ENCODE measurements around the gene AK5. TPM values are rescaled to one million over a fixed set of nuclear protein-coding genes. Genes with fewer than 3 reads are reported as not detected.

The AK5 gene
- total and polyA plus RNA-seq, 2 experiments from 2014 or later: 8.8 to 12.2 TPM

GRCh38 chr1:77560741-77561140, 278.9 kb downstream of the AK5 start:
- Mint-ChIP-seq H3K27me3 (ENCODE audit: insufficient read depth, low read depth, poor library complexity) (peaks cover 4% of the 10 kb centered on the region), H3K4me1 (peaks cover 3% of the 10 kb centered on the region; the same call in 2 of the 3 replicates), H3K27ac (no peak overlapping the region), H3K4me3 (no peak overlapping the region), H3K36me3 (ENCODE audit: low read depth) (peaks cover 6% of the 10 kb centered on the region), H3K9me3 (no peaks in the 10 kb centered on the region)
- Histone ChIP-seq H3K4me3 (no peak overlapping the region), H3K79me2 (replicated peaks; ENCODE audit: insufficient read depth) (no peaks in the 10 kb centered on the region), H3K4me1 (ENCODE audit: insufficient read depth) (no peaks in the 10 kb centered on the region), H3F3A (replicated peaks; ENCODE audit: low read depth) (no peaks in the 10 kb centered on the region), H3K4me2 (no peak overlapping the region), H3K27ac (ENCODE audit: low read depth) (no peak overlapping the region), H3K9me2 (ENCODE audit: insufficient read depth) (no peaks in the 10 kb centered on the region), H3K36me3 (ENCODE audit: insufficient read depth) (peaks cover 10% of the 10 kb centered on the region; the same call in 1 of the 2 replicates), H2AFZ (no peak overlapping the region), H3K27me3 (ENCODE audit: insufficient read depth) (no peaks in the 10 kb centered on the region), H4K20me1 (replicated peaks; ENCODE audit: insufficient read depth) (no peaks in the 10 kb centered on the region; the same call in 1 of the 2 replicates)
- ATAC-seq: no peak
- no peak for DNase-seq (ENCODE audit: low spot score)
- TF ChIP-seq ZNF462 (CRISPR knock-in tag; IDR thresholded peaks at IDR 0.05) (no peak), REST (IDR thresholded peaks at IDR 0.05; ENCODE audit: unreplicated experiment) (no peak)

Data from GM23338 (cell line).